CD1c-positive myeloid dendritic cell (primary cell): Measurements from ENCODE around the gene CELA2A.
A peak's percentile ranks its signal among the peaks of the same experiment; 100 is the strongest.
"Not testable (repeated sequence)": the region's sequence is repeated elsewhere in the genome, so short reads cannot be mapped to it uniquely, and the experiment has no call there.

Experiments
- DNase-seq: peaks from one replicate; pipeline ENCODE4 v3.0.0-alpha.2; 2016; ENCODE audit errors: extremely low spot score

The CELA2A gene

GRCh38 chr1:15424981-15425380 lies 31.6 kb upstream of the CELA2A start:
- DNase-seq, result no peak

- no peak for DNase-seq
Measured at GRCh38 chr1:15425521-15425920, 31.0 kb upstream of the CELA2A start.

GRCh38 chr1:15425958-15426357 lies 30.6 kb upstream of the CELA2A start:
- DNase-seq, result no peak

GRCh38 chr1:15426492-15427279 lies 29.8 kb upstream of the CELA2A start:
- DNase-seq, result no peak

GRCh38 chr1:15427280-15427666 lies 29.3 kb upstream of the CELA2A start:
- DNase-seq, result no peak

GRCh38 chr1:15428252-15428651 lies 28.3 kb upstream of the CELA2A start:
- not testable (repeated sequence) for DNase-seq

GRCh38 chr1:15428815-15429435 lies 27.6 kb upstream of the CELA2A start:
- DNase-seq, result no peak

- peak; percentile 84 for DNase-seq
Measured at GRCh38 chr1:15429701-15430149, 26.8 kb upstream of the CELA2A start.

- peak; percentile 74 for DNase-seq
Measured at GRCh38 chr1:15430787-15431570, 25.6 kb upstream of the CELA2A start.

- no peak for DNase-seq
Measured at GRCh38 chr1:15431571-15431948, 25.0 kb upstream of the CELA2A start.

GRCh38 chr1:15432324-15432723 lies 24.2 kb upstream of the CELA2A start:
- DNase-seq, result no peak

GRCh38 chr1:15433471-15433870 lies 23.1 kb upstream of the CELA2A start:
- no peak for DNase-seq

GRCh38 chr1:15434739-15435138 lies 21.8 kb upstream of the CELA2A start:
- peak; percentile 84 for DNase-seq

- DNase-seq, result no peak
Measured at GRCh38 chr1:15435239-15436077, 21.1 kb upstream of the CELA2A start.

GRCh38 chr1:15436881-15437442 lies 19.6 kb upstream of the CELA2A start:
- no peak for DNase-seq

- no peak for DNase-seq
Measured at GRCh38 chr1:15439325-15439724, 17.2 kb upstream of the CELA2A start.

GRCh38 chr1:15440357-15440756 lies 16.2 kb upstream of the CELA2A start:
- no peak for DNase-seq

GRCh38 chr1:15441247-15441646 lies 15.3 kb upstream of the CELA2A start:
- DNase-seq, result no peak

- DNase-seq, result no peak
Measured at GRCh38 chr1:15442119-15442518, 14.4 kb upstream of the CELA2A start.

- no peak for DNase-seq
Measured at GRCh38 chr1:15442759-15443158, 13.8 kb upstream of the CELA2A start.

- no peak for DNase-seq
Measured at GRCh38 chr1:15443281-15443680, 13.3 kb upstream of the CELA2A start.
